HEK293T (cell line): ENCODE measurements around the gene DPYSL4.

Experiments
- CTCF ChIA-PET: fragments of 350-600 bp; formaldehyde crosslinking; extraction: SDS; loops from one replicate; lab custom pipeline; 2021; ENCODE audit warnings: antibody characterized with exemption, inconsistent platforms; lab: Yijun Ruan, JAX
- POLR2A ChIA-PET: fragments of 350-600 bp; formaldehyde crosslinking; extraction: SDS; loops from one replicate; lab custom pipeline; 2020; ENCODE audit warnings: antibody characterized with exemption, inconsistent platforms; lab: Yijun Ruan, JAX
- DNase-seq: peaks from one replicate; pipeline ENCODE4 v3.0.0; 2012; ENCODE audit warnings: mixed read lengths; ENCODE audit errors: extremely low spot score
- ARNT ChIP-seq: fragments of 450-650 bp; IDR thresholded peaks from 2 replicates; pipeline ENCODE4 v1.6.1; 2017; ENCODE audit warnings: mild to moderate bottlenecking
- BHLHE40 ChIP-seq: fragments of 450-650 bp; IDR thresholded peaks from 2 replicates; pipeline ENCODE4 v1.6.1; 2016; ENCODE audit warnings: mild to moderate bottlenecking, moderate library complexity, borderline replicate concordance
- CTBP1 ChIP-seq: fragments of 450-650 bp; IDR thresholded peaks from 2 replicates; pipeline ENCODE4 v1.6.1; 2016; ENCODE audit warnings: borderline replicate concordance
- FOXK2 ChIP-seq: fragments of 450-650 bp; IDR thresholded peaks from 2 replicates; pipeline ENCODE4 v1.6.1; 2016; ENCODE audit warnings: mild to moderate bottlenecking
- FOXM1 ChIP-seq: fragments of 450-650 bp; IDR thresholded peaks from 2 replicates; pipeline ENCODE4 v1.6.1; 2017; ENCODE audit warnings: mild to moderate bottlenecking, borderline replicate concordance
- HDGF ChIP-seq: fragments of 450-650 bp; IDR thresholded peaks from 2 replicates; pipeline ENCODE4 v1.6.1; 2017; ENCODE audit warnings: antibody characterized with exemption, borderline replicate concordance
- L3MBTL2 ChIP-seq: fragments of 450-650 bp; conservative IDR thresholded peaks from 2 replicates; pipeline ENCODE4 v1.6.1; 2016; ENCODE audit warnings: mild to moderate bottlenecking
- NFRKB ChIP-seq: fragments of 450-650 bp; IDR thresholded peaks from 2 replicates; pipeline ENCODE4 v1.6.1; 2016; ENCODE audit warnings: mild to moderate bottlenecking, moderate library complexity
- PKNOX1 ChIP-seq: fragments of 450-650 bp; IDR thresholded peaks from 2 replicates; pipeline ENCODE4 v1.6.1; 2016
- SUZ12 ChIP-seq: fragments of 450-650 bp; IDR thresholded peaks from 2 replicates; pipeline ENCODE4 v1.6.1; 2016; ENCODE audit warnings: mild to moderate bottlenecking
- TARDBP ChIP-seq: fragments of 450-650 bp; IDR thresholded peaks from 2 replicates; pipeline ENCODE4 v1.6.1; 2016
- ZNF384 ChIP-seq: fragments of 450-650 bp; IDR thresholded peaks from 2 replicates; pipeline ENCODE4 v1.6.1; 2016

The DPYSL4 gene

GRCh38 chr10:132254841-132255240 is 68.1 kb downstream of the DPYSL4 start:
- CTCF ChIA-PET: no interaction called here
- TF ChIP-seq BHLHE40 (no peak), HDGF (no peak), CTBP1 (no peak), FOXM1 (no peak), PKNOX1 (no peak), ZNF384 (no peak), FOXK2 (no peak), TARDBP (no peak), SUZ12 (no peak), L3MBTL2 (no peak), NFRKB (no peak), ARNT (no peak)
- DNase-seq: no peak
- POLR2A ChIA-PET: no interaction called here
